ENCODE measurements around the gene CABS1.

DNA sequence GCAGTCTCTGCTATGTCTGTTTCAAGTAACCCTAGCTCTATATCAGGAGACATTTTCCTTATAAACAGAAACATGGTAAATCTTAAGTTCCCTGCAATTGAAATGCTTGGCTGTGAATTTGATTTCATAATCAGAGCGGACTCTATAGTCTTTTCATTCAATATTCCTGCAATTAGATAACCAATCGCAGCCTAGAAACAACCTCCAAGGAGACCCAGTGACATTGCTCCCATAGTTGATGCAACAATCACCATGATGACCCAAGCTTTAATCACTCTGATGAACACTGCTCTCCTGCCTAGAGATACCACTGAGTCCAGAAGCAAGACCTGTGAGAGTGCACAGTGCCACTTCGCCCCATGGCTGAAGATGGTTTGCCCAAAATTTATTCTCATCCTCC is at the start of gene CABS1:
- no peak for TF ChIP-seq TAF1 (IDR thresholded peaks at IDR 0.05; ENCODE audit: borderline replicate concordance, low read depth, low read length)
- no peak for TF ChIP-seq JUND (IDR thresholded peaks at IDR 0.05)
- TF ChIP-seq CTCF (IDR thresholded peaks at IDR 0.05): no peak
- TF ChIP-seq RAD21 (IDR thresholded peaks at IDR 0.05; ENCODE audit: low read length): no peak
